ENCODE data around the gene KRTAP5-10.
"Not testable (repeated sequence)": the region's sequence is repeated elsewhere in the genome, so short reads cannot be mapped to it uniquely, and the experiment has no call there.

The KRTAP5-10 gene

DNA sequence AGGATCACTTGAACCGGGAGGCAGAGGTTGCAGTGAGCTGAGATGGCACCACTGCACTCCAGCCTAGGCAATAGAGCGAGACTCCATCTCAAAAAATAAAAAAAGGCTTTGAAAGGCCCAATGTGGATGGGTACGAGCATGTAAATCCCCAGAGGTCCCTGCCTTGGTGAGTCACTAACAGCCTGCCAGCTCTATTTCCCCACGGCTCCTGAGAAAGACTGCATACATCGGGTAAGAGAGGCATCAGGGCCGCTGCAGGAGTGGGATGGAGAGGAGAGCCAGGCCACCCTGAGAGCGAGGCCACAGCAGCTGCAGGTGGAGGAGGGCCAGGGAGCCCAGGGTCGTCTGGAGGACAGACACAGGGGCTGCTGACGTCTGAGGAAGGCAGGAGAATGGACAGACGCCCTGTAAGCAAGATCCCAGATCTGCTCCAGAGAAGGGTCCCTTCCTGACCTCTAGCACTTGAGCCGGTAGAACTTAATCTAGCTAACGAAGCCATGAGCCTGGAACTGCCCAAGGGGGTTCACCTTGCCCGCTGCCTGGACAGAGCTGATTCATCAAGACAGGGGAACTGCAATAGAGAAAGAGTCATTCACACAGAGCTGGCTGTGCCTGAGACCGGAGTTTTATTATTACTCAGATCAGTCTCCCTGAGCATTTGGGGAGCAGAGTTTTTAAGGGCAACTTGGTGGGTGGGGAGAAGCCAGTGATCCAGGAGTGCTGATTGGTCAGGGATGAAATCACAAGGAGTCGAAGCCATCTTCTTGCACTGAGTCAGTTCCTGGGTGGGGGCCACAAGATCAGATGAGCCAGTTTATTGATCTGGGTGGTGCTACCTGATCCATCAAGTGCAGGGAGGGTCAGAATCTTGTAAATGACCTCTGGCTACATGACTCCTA is 22.2 kb upstream of the KRTAP5-10 start:
- DNase-seq (ENCODE audit: low read depth, low spot score) = peak; percentile 28

DNA sequence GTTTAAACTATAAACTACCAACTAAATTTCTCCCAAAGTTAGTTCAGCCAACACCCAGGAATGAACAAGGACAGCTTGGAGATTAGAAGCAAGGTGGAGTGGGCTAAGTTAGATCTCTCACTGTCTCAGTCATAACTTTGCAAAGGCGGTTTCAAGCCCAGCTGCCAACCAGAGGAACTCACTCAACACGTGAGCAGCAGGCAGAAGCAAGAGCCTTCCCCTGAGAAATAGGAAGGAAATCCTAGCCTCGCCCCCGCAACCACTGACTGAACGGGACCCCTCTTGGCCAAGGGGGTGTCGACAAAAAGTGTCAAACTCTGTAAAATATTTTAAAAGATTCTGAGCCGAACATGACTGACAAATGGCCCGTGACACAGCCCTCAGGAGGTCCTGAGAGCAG is 21.5 kb upstream of the KRTAP5-10 start:
- no peak for DNase-seq (ENCODE audit: low read depth, low spot score)

DNA sequence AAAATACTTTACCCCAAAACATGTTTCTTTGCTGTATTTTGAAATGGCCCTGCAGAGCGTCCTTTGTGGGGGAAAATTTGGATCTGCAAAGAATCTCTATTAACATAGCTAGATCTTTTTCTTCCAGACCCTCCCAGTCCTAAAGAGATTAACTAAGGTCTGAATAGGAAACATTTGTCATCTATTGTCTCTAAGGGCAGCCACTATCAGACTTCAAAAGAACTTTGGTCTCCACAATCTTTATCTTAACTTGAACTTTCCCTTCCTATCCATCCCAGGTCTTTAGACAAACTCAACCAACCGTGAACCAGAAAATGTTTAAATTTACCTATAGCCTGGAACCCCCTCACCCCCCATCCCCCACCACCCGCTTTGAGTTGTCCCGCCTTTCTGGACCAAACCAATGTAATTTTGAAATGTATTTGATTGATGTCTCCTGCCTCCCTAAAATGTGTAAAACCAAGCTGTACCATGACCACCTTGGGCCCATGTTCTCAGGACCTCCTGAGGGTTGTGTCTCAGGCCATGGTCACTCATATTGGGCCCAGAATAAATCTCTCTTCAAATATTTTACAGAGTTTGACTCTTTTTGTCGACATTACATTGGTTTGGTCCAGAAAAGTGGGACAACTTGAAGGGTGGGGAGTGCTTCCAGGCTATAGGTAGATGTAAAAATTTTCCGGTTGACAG is 20.7 kb upstream of the KRTAP5-10 start:
- DNase-seq (ENCODE audit: low read depth, low spot score) = no peak

DNA sequence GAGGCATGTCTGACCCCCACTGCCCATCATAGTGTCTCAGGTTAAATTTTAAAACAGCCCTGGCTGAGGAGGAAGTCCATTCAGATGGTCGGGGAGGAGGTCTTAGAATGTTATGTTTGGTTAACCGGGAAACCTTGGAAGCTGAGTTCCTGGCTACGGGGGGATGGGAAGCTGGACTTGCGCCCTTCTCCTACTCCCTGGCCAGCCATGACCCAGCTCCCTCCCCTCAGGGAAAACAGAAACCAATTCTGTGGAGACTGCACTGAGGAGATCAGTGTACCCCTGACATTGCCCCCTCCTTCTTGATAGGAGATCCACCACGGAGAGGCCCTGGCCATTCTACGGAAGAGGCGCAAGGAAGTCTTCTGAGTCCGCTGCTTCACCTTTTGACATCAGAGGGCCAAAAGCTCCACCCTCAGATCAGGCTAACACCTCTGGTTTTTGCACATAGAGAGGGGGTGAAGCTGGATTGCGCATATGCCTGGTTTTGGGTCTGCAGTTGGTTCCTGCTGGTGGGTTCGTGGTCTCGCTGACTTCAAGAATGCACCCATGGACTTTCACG is 19.9 kb upstream of the KRTAP5-10 start:
- DNase-seq (ENCODE audit: low read depth, low spot score) = no peak

DNA sequence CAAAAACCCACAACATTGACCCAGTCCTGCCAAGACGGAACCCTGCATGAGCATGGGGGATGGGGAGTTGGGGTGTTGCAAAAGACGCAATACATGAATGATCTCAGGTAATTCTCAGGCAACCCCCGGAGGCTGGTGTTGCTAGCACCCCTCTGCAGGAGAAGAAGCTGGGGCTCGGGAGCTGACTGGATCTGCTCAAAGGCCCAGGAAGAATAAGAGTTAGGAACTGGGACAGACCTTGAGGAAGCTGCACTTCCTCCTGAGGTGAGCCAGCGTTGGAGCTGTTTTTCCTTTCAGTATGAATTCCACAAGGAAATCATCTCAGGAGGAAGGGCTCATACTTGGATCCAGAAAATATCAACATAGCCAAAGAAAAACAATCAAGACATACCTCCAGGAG is 17.2 kb upstream of the KRTAP5-10 start, which contains the start of gene KRTAP5-9:
TSS of gene KRTAP5-9 (plus strand) at position 301 of the 400 bp plus-strand sequence. CDS start 238 bp downstream, outside the sequence.
- DNase-seq (ENCODE audit: low read depth, low spot score) = no peak

DNA sequence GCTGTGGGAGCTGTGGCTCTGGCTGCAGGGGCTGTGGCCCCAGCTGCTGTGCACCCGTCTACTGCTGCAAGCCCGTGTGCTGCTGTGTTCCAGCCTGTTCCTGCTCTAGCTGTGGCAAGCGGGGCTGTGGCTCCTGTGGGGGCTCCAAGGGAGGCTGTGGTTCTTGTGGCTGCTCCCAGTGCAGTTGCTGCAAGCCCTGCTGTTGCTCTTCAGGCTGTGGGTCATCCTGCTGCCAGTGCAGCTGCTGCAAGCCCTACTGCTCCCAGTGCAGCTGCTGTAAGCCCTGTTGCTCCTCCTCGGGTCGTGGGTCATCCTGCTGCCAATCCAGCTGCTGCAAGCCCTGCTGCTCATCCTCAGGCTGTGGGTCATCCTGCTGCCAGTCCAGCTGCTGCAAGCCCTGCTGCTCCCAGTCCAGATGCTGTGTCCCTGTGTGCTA is 16.6 kb upstream of the KRTAP5-10 start:
- no peak for DNase-seq (ENCODE audit: low read depth, low spot score)

DNA sequence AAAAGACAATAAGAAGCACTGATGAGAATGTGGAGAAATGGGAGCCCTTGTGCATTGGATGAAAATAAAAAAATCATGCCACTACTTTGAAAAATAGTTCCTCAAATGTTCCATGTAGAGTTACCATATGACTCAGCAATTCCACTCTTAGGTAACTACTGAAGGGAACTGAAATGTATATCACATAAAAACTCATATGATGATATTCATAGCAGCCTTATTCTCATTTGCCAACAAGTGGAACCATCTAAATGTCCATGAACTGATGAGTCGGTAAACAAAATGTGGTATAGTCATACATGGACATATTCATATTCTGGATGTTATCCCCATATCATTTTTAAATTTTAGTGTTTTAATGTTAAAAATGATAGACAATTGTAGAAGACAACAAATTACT is 13.7 kb upstream of the KRTAP5-10 start:
- no peak for DNase-seq (ENCODE audit: low read depth, low spot score)

DNA sequence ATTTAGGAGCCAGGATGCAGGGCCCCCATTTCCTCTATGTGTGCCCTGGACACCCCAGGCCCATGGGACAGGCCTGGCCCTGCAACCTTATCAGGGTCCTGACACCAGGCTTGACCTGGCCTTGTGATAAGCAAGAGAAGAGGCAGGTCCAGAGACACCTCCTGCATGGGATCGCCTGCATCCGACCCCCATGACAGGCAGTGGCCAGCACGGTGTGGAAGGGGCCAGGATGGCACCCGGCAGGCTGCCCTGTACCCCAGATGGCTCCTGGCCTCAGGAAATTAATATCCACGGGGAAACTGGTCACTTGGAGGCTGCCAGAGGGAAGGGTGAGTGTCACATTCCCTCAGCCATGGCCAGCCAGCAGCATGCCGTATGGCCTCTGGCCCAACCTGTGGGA is 10.4 kb upstream of the KRTAP5-10 start:
- DNase-seq (ENCODE audit: low read depth, low spot score) = no peak

DNA sequence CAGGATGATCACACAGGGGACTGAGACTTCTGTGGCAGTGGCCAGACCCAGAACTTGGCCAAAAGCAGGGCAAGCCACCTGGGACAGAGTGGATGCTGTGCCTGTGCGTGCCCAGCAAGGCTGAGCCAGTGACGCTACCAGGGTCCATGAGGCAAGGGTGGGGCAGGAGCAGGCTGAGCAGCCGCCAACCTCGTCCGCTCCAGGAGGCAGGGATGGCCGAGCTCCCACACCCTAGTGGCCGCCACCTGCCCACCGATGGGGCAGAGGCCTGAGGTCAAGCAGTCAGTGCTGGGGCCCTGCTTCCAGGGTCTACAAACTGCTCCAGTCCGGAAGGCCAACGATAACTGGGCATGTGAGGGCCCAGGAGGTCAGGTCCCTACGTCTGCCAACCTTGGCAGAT is 9.9 kb upstream of the KRTAP5-10 start:
- no peak for DNase-seq (ENCODE audit: low read depth, low spot score)

DNA sequence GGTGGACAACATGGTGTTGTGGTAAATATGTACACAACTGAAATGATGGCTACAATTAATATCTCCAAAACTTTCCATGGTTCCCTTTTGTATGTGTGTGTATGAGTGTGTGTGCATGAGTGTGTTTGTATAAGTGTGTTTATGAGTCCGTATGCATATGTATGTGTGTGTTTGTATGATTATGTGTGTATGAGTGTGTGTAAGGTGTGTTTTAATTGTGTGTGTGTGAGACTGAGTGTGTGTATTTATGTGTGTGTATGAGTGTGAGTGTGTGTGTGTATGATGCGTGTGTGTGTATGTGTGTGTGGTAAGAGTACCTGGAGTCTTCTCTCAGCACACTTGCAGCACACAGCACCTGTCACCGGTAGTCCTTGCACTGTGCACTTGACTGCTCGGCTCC is 9.3 kb upstream of the KRTAP5-10 start:
- DNase-seq (ENCODE audit: low read depth, low spot score) = no peak

DNA sequence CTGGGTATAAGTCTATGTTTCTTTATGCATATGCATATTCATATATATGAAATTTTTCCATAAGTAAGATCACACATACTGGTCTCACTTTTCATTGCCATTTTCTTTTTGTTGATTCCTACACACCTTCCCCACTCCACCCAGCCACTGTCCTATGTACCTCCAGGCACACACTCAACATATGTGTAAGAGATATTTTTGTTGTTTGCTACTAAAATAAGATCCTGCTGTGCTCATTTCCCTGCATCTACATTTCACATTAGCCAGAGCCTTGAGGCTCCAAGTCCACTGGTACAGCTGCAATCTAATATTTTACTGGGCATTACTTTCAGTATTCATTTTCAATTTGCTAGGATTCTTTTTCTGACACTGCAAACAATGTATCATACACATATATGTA is 8.1 kb upstream of the KRTAP5-10 start:
- DNase-seq (ENCODE audit: low read depth, low spot score) = no peak

DNA sequence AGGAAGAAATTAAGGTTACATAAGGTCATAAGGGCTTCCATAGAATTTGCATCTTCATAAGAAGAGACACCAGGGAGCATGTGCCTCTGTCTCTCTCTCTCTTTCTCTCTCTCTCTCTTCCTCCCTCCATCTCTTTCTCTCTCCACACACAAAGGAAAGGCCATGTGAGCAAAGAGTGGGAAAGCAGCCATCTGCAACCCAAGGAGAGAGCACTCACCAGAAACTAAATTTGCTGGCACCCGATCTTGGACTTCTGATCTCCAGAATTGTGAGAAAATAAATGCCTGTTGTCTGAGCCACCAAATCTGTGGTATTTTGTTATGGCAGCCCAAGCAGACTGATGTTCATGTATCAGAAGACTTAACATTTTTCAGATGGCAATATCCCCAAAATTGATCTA is 6.4 kb upstream of the KRTAP5-10 start:
- DNase-seq (ENCODE audit: low read depth, low spot score) = no peak

DNA sequence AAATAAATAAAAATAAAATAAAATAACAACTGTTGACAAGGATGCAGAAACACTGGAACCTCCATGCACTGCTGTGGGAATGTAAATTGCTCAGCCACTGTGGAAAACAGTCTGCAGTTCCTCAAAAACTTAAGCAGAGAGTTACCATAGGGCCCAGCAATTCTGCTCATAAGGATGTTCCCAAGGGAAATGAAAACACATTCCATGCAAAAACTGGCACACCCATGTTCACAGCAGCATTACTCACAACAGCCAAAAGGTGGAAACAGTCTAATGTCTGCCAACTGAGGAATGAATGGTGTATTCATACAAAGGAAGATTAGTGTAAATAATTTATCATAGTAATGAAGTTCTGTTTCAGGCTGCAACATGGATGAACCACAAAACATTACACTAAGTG is 3.2 kb upstream of the KRTAP5-10 start:
- no peak for DNase-seq (ENCODE audit: low read depth, low spot score)

DNA sequence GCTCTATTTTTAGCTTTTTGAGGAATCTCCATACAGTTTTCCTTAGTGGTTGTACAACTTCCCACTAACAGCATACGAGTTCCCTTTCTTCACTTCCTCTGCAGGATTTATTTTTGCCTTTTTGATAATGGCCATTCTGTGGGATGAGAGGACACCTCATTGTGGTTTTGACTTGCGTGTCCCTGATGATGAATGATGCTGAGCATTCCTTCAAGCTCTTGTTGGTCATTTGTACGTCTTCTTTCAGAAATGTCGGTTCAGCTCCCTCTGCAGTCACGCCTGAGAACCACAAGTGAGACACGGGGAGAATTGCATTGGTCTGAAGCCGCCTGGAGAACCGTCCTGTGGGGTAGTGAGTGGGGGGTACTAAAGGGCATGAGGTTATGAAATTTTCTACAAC is 2.0 kb upstream of the KRTAP5-10 start:
- DNase-seq (ENCODE audit: low read depth, low spot score) = peak; percentile 46

DNA sequence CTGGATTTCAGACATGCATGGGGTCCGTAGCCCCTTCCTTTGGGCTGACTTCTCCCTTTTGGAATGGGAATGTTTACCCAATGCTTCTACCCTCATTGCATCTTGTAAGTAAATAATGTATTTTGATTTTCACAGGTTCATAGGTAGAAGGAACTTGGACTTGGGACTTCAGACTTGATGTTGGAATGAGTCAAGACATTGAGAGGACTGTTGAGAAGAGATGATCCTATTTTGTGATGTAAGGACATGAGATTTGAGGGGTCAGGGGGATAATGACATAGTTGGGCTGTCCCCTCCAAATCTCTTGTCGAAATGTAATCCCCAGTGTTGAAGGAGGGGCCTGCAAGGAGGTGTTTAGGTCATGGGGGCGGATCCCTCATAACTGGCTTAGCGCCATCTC is 933 bp upstream of the KRTAP5-10 start:
- no peak for DNase-seq (ENCODE audit: low read depth, low spot score)

DNA sequence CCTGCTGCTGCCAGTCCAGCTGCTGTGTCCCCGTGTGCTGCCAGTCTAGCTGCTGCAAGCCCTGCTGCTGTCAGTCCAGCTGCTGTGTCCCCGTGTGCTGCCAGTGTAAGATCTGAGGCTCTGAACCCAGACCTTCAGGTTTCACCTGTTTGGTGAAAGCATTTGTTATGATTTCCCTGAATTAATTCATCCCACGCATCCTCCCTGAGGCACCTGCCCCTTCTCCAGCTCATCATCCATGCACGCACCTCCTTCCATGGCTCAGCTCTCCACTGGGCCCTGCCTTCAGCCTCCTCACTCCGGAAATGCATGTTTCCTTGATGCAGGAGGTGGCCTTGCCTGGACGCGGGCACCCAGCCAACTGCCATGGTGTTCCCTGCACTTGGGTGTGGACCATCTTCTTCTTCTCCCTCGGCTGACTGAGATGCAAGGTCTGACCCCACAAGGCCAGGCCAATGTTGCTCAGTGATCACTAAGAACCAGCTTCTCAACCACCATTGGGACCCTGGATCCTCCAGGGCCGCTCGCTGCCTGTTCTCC is 788 bp downstream of the KRTAP5-10 start:
- DNase-seq (ENCODE audit: low read depth, low spot score) = no peak

DNA sequence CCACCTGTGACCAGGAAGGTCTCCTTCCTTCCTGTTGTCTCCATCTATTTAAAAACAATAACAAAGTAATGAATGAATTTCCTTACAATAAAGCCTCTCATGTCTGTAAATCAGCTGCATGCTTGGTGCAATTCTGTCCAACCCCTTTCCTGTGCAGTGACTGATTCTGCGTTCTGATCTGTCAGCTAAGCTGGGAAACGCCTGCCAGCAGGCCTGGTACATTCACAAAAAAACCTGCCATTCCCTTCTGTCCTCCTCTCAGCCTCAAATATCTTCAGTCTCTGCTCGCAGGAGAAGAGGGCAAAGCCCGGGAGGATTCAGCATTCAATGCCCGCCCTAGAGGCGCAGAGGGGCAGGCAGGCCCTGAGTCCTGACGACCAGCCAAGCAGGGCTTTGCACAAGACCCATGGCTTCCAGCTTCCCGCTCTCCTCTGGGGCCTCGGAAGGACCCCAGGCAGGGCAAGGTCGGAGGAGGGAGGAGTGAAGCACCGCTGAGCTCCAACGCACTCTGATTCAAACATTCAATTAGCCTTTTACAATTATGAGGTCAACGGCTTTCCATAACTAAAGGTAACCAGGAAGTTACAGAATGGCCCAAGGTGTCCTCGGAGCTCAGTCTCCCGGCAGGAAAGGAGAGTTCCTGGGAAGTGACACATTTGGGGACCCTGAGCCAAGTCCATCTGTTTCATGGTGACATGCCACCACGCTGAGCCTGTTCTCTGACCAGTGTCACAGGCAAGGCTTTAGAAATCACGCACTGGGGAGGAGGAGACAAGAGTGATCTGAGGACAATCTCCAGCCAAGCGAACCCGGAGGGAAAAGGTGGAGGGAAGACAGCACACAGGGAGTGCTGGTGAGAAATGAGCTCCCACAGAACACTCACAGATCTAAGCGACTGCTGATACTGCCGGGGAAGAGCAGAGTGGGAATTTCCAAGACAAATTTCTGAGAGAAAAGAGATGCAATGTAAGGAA is 1.6 kb downstream of the KRTAP5-10 start:
- not testable (repeated sequence) for DNase-seq (ENCODE audit: low read depth, low spot score)

DNA sequence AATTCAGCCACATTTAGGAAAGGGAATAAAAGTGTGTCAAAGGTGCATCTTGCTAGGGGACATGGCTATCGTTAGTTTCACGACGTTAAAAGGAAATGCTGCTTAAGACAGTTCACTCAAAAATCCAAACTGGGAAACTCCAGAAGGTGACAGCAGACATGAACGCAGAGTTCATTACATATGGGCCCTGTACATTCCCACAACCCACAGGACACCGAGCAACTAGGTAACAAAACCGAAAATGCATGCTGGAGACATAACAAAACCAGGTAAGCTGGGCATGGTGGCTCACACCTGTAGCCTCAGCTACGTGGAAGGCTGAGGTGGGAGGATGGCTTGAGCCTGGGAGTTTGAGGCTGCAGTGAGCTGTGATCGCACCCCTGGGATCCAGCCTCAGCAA is 2.3 kb downstream of the KRTAP5-10 start:
- DNase-seq (ENCODE audit: low read depth, low spot score) = not testable (repeated sequence)

DNA sequence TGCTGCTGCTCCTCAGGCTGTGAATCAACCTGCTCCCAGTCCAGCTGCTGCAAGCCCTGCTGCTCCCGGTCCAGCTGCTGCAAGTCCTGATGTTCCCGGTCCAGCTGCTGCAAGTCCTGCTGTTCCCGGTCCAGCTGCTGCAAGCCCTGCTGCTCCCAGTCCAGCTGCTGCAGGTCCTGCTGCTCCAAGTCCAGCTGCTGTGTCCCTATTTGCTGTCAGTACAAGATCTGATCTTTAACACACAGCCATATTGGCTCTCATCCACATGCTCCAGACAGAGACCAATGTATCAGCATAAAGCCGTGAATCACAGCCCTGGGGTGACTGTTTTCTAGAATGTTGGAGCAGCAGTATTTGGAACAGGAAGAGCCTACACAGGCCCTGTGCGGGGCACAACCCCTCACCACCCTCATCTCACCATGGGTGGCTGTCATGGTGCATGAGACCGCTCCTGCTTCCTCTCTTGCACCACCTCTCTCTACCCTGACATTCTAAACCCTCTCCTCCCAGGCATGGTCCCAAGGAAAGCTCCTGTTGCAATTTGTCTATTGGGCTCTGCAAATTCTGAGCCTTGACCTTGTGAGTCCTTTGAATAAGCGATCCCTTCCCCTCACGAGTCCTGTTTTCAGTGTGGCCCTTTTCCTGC is 3.5 kb downstream of the KRTAP5-10 start:
- DNase-seq (ENCODE audit: low read depth, low spot score) = no peak

DNA sequence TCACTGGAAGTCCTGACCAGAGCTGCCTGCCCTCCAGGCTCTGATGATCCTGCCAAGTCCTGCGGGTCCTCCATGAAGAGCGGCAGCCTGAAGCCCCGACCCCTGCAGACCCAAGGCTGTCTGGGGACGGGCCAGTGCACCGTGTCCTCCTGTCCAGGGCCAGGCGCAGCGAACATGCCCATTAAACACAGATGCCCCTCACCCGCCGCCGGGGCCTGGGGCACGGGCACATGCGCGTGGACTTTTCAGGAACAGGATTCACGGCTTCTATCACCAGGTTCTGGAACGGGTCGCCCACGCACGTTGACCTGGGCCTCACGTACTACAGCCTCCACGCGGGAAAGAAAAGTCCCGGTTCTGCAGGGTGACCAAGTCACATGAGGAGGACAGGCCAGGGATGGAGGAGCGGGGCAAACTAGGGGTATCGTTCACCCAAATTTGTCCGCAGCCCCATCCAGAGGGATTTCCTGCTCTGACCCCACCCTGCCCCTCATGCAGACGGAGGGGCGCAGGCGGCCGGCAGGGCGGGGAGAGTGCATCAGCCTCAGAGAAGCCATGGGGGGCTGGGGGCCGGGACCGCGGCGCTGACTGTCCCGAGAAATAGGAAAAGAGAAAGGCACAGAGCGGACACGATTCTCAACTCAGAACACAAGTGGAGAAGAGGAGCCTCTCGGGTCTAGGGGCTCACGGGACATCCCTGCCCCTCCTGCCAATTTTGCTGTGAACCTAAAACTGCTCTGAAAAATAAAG is 5.9 kb downstream of the KRTAP5-10 start:
- not testable (repeated sequence) for DNase-seq (ENCODE audit: low read depth, low spot score)

Data from ELF-1 (cell line).